Hematopoietic multipotent progenitor cell treated with erythropoietin and hydrocortisone succinate and interleukin-3 and kit ligand, for 17 days (in vitro differentiated cells): ENCODE measurements around the gene ABCC11.
A peak's percentile ranks its signal among the peaks of the same experiment; 100 is the strongest.

ENCODE experiments used
- DNase-seq: peaks from one replicate; pipeline ENCODE4 v3.0.0-alpha.2; 2015; ENCODE audit warnings: low spot score

The ABCC11 gene

GRCh38 chr16:48129926-48130325 is 117.4 kb downstream of the ABCC11 start:
- no peak for DNase-seq

GRCh38 chr16:48128769-48129168 is 118.6 kb downstream of the ABCC11 start:
- no peak for DNase-seq

- DNase-seq = no peak
Measured at GRCh38 chr16:48126801-48127644, 120.3 kb downstream of the ABCC11 start.

GRCh38 chr16:48125888-48126287 is 121.5 kb downstream of the ABCC11 start:
- no peak for DNase-seq

DNA sequence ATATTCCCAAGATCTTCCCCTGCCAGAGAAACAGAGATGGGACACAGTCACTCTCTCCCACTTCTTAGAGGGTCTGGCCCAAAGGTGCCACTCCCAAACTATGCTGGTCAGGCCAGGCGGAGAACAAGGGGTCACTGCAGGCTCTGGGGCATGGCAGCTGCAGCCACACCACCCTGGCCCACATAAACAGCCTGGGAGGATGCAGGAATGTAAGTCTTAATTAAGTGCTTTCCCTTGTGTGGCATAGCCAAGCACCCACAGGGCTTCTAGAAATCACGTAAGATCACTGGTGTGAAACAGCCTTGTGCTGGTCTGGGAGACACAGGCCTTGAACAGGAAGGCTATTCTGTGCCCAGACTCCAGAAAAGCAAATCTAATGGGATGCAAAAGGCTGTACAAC is 123.1 kb downstream of the ABCC11 start:
- no peak for DNase-seq

- no peak for DNase-seq
Measured at GRCh38 chr16:48123104-48123788, 124.1 kb downstream of the ABCC11 start.

- DNase-seq = no peak
Measured at GRCh38 chr16:48121276-48121675, 126.1 kb downstream of the ABCC11 start.

GRCh38 chr16:48118841-48119240 is 128.5 kb downstream of the ABCC11 start:
- no peak for DNase-seq

- peak; percentile 33 for DNase-seq
Measured at GRCh38 chr16:48117217-48118105, 129.9 kb downstream of the ABCC11 start.
